Measurements from ENCODE around the gene USP8. TPM values are rescaled to one million over a fixed set of nuclear protein-coding genes. Genes with fewer than 3 reads are reported as not detected.
"Not testable (repeated sequence)": the region's sequence is repeated elsewhere in the genome, so short reads cannot be mapped to it uniquely, and the experiment has no call there.

Gene USP8
- total RNA-seq, 4 donors from 2014 or later, result 37.6 to 170 (median 85.6) TPM

DNA sequence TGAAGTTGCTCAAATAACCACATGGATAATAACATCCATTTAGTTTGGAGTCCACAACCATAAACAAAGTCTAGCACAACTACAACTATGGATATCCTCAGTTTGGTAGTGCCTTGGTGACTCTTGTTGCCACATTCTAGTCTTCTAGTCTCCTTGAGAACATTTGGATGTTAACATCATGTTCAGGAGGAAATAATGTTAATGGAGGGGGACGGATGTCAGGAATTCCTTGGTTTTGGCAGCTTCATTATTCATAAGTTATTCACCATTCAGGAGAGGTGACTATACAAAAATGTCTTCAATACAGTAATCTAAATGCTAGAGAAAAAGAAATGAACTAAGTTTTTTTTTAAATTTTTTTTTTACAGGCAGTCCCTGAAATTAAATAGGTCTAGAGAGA lies 42.8 kb upstream of the USP8 start:
- Histone ChIP-seq H3K36me3 (no peaks in the 10 kb centered on the region), H3K9me3 (no peaks in the 10 kb centered on the region), H3K4me3 (no peak overlapping the region), H3K4me1 (no peaks in the 10 kb centered on the region), H3K27me3 (no peaks in the 10 kb centered on the region), H3K27ac (no peak overlapping the region)
- no peak for DNase-seq
- no peak for TF ChIP-seq POLR2A (IDR thresholded peaks at IDR 0.05)
- TF ChIP-seq, protein P1, sequence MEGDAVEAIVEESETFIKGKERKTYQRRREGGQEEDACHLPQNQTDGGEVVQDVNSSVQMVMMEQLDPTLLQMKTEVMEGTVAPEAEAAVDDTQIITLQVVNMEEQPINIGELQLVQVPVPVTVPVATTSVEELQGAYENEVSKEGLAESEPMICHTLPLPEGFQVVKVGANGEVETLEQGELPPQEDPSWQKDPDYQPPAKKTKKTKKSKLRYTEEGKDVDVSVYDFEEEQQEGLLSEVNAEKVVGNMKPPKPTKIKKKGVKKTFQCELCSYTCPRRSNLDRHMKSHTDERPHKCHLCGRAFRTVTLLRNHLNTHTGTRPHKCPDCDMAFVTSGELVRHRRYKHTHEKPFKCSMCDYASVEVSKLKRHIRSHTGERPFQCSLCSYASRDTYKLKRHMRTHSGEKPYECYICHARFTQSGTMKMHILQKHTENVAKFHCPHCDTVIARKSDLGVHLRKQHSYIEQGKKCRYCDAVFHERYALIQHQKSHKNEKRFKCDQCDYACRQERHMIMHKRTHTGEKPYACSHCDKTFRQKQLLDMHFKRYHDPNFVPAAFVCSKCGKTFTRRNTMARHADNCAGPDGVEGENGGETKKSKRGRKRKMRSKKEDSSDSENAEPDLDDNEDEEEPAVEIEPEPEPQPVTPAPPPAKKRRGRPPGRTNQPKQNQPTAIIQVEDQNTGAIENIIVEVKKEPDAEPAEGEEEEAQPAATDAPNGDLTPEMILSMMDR (IDR thresholded peaks at IDR 0.05), result no peak
- intact Hi-C loops (cut with DNase I; ENCODE audit: low total_unique reads), result no loop called here

DNA sequence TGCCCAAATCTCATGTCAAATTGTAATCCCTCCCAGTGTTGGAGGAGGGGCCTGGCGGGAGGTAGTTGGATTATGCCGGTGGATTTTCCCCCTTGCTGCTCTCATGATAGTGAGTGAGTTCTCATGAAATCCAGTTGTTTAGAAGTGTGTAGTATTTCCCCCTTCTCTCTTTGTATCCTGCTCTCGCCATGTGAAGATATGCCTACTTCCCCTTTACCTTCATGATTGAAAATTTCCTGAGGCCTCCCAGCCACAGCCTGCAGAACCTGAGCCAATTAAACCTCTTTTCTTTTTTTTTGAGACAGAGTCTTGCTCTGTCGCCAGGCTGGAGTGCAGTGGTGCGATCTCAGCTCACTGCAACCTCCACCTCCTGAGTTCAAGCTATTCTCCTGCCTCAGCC lies 41.8 kb upstream of the USP8 start:
- H3K27ac ChIP-seq; DNase-seq; H3K4me3 ChIP-seq; H3K27me3 ChIP-seq; intact Hi-C loops (cut with DNase I; ENCODE audit: low total_unique reads); H3K36me3 ChIP-seq; H3K4me1 ChIP-seq; H3K9me3 ChIP-seq: not testable (repeated sequence)

DNA sequence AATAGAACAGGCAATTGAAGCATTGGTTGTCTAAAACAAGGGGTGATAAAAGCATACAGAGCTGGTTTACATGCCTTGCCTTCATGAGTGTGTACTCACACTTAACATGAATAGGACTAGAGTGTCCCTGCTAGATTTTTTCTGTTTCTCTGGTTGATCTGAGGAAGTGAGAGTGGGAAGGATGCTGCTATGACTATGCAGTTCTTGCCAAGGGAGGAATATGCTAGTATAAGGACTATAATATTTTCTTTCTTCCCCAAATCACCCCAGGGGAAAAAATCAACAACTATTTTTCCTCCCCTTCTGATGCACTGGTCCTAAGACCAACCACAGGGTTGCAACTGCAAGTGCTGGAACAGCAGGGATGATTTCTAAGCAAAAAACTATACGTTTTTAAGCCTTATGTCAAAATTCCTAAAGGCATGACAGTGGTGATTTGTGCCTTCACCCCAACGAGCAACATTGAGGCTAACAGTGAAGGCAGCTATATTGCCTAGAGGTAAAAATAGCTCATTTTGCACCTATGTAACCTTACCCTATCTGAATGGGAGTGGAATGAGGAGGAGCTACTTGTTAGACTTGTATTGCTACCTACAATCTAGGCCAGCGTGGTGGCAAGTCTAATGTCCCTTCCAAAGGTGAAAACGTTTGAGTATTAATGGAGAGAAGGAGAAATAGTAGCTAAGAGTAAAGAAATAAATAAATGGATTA lies 33.5 kb upstream of the USP8 start:
- H3K4me1 ChIP-seq, result no peaks in the 10 kb centered on the region
- H3K4me3 ChIP-seq, result no peak overlapping the region
- intact Hi-C loops (cut with DNase I; ENCODE audit: low total_unique reads), result no loop called here
- no peaks in the 10 kb centered on the region for H3K36me3 ChIP-seq
- H3K27me3 ChIP-seq, result no peaks in the 10 kb centered on the region
- H3K9me3 ChIP-seq, result no peaks in the 10 kb centered on the region
- no peak for DNase-seq
- TF ChIP-seq, protein P1 (IDR thresholded peaks at IDR 0.05), result no peak
- no peak for TF ChIP-seq POLR2A (IDR thresholded peaks at IDR 0.05)
- no peak overlapping the region for H3K27ac ChIP-seq

DNA sequence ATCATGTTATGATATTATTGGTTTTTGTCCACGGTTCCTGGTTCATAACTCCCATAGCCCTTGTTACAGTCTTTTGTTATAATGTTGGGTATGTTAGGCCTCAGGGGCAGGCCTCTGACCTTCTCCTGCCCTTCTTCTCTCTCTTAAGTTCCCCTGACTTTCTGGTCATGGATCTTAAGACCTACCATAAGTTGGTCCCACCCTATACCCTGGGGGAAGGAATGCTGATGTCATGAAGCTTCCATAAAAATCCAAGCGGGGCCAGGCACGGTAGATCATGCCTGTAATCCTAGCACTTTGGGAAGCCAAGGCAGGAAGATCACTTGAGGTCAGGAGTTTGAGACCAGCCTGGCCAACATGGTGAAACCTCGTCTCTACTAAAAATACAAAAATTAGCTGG lies 32.6 kb upstream of the USP8 start:
- H3K9me3 ChIP-seq; H3K4me3 ChIP-seq; H3K4me1 ChIP-seq; H3K27me3 ChIP-seq; H3K36me3 ChIP-seq; intact Hi-C loops (cut with DNase I; ENCODE audit: low total_unique reads); H3K27ac ChIP-seq; DNase-seq: not testable (repeated sequence)

DNA sequence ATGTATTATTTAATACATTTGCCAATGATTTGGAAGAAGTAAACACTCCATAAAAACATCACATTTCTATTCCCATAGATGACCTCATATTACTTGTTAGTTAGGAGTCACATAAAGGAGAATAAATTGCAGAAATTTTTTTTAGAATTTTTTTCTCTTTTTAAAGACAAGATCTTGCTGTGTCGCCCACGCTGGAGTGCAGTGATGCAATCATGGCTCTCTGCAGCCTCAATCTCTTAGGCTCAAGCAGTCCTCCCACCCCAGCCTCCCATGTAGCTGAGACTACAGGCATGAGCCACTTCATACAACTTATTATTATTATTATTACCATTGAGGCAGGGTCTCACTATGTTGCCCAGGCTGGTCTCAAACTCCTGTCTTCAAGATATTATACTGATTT lies 12.3 kb upstream of the USP8 start:
- no peaks in the 10 kb centered on the region for H3K36me3 ChIP-seq
- H3K4me1 ChIP-seq, result no peaks in the 10 kb centered on the region
- H3K4me3 ChIP-seq, result no peak overlapping the region
- H3K9me3 ChIP-seq, result no peaks in the 10 kb centered on the region
- no peak overlapping the region for H3K27ac ChIP-seq
- no peak for DNase-seq
- intact Hi-C loops (cut with DNase I; ENCODE audit: low total_unique reads), result no loop called here
- TF ChIP-seq POLR2A (IDR thresholded peaks at IDR 0.05), result no peak
- TF ChIP-seq, protein P1 (IDR thresholded peaks at IDR 0.05), result no peak
- no peaks in the 10 kb centered on the region for H3K27me3 ChIP-seq

DNA sequence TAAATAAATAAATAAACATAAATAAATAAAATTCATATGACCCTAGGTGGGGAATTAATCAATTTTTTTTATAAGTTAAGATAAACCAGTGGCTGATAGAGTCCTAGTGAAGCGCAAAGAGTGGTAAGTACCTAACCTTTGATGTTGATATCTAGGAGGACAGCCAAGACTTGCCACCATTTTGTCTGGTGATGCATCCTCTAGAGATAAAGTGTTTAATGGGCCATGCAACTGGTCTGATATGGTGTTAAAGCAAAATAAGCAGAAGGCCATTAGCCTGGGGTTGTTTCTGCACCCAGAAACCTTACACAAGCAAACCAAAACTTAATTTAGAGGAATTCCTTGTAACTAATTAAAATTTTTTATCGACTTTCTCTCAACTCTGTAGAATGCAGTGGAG lies 9.6 kb upstream of the USP8 start:
- no peak for DNase-seq
- Histone ChIP-seq H3K27ac (no peak overlapping the region), H3K4me1 (no peaks in the 10 kb centered on the region), H3K27me3 (no peaks in the 10 kb centered on the region), H3K36me3 (no peaks in the 10 kb centered on the region), H3K4me3 (no peak overlapping the region), H3K9me3 (no peaks in the 10 kb centered on the region)
- intact Hi-C loops (cut with DNase I; ENCODE audit: low total_unique reads), result no loop called here
- TF ChIP-seq POLR2A (IDR thresholded peaks at IDR 0.05), result no peak
